Stomach smooth muscle (tissue), 2 donors: Measurements from ENCODE around the gene SNX10.
"Not testable (repeated sequence)": the region's sequence is repeated elsewhere in the genome, so short reads cannot be mapped to it uniquely, and the experiment has no call there.

Experiments used
- H3K27ac ChIP-seq: one replicate; pipeline ENCODE4 v1.7.0; 2013; ENCODE audit warnings: mild to moderate bottlenecking, low read length, inconsistent platforms
- H3K27me3 ChIP-seq, 2 donors: one replicate each; pipeline ENCODE4 v1.7.0; 2013; ENCODE audit warnings: low read length in 2 of 2; ENCODE audit not compliant: insufficient read depth in 2 of 2, control insufficient read depth in 1 of 2
- H3K36me3 ChIP-seq, 2 donors: one replicate each; pipeline ENCODE4 v1.7.0; 2013; ENCODE audit warnings: low read length in 2 of 2; ENCODE audit not compliant: control insufficient read depth in 2 of 2, insufficient read depth in 2 of 2
- H3K4me1 ChIP-seq: one replicate; pipeline ENCODE4 v1.7.0; 2013; ENCODE audit warnings: low read length; ENCODE audit not compliant: control insufficient read depth, insufficient read depth
- H3K4me3 ChIP-seq, 2 donors: one replicate each; pipeline ENCODE4 v1.7.0; 2013; ENCODE audit warnings: low read length in 2 of 2
- H3K9ac ChIP-seq, 2 donors: one replicate each; pipeline ENCODE4 v1.7.0; 2013; ENCODE audit warnings: low read length in 2 of 2, mild to moderate bottlenecking in 1 of 2
- H3K9me3 ChIP-seq, 2 donors: one replicate each; pipeline ENCODE4 v1.7.0; 2013; ENCODE audit warnings: low read length in 2 of 2; ENCODE audit not compliant: control insufficient read depth in 2 of 2
- donor health status: healthy.
- donor health status: Pancreatic carcinoma.

The SNX10 gene

DNA sequence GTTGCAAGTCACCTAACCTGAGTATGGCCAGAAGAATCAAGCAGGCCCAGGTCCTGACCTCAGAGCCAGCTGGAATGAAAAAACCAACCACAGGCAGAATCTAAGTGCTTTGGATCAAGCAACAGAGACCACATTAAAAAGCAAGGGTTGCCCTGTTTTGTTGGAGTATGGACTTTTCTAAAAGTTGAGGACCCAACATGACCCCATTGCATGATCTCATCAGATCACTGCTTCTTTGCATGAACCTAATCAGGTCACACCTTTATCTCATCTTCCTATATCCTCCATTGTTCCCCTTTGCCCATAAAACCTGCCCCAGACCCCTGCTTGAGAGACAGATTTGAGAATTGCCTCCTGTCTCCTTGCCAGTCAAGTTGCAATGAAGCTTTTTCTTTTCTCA is 11.6 kb upstream of the SNX10 start:
- no peaks in the 10 kb centered on the region for H3K9me3 ChIP-seq
- H3K4me1 ChIP-seq: no peaks in the 10 kb centered on the region
- H3K9ac ChIP-seq: no peak overlapping the region
- no peak overlapping the region for H3K4me3 ChIP-seq
- no peaks in the 10 kb centered on the region for H3K36me3 ChIP-seq
- no peak overlapping the region for H3K27ac ChIP-seq
- H3K27me3 ChIP-seq: no peaks in the 10 kb centered on the region

DNA sequence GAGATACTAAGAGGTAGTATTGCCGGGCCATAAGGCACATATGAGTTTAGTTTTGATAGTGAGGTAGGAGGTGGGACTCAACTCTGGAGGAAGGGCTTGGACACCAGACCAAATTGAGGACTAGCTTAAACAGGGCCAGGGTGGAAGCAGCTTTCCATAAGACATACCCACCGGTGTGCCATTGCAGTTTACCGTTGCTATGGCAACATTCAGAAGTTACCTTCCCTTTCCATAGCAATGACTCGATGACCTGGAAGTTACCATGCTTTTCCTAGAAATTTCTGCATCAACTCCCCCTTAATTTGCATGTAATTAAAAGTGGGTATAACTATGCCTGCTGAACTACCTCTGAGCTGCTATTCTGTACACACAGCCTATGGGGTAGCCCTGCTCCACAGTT is 10.9 kb upstream of the SNX10 start:
- Histone ChIP-seq H3K36me3 (no peaks in the 10 kb centered on the region), H3K27me3 (no peaks in the 10 kb centered on the region), H3K9me3 (no peaks in the 10 kb centered on the region), H3K4me1 (no peaks in the 10 kb centered on the region), H3K9ac (no peak overlapping the region), H3K4me3 (no peak overlapping the region), H3K27ac (no peak overlapping the region)

DNA sequence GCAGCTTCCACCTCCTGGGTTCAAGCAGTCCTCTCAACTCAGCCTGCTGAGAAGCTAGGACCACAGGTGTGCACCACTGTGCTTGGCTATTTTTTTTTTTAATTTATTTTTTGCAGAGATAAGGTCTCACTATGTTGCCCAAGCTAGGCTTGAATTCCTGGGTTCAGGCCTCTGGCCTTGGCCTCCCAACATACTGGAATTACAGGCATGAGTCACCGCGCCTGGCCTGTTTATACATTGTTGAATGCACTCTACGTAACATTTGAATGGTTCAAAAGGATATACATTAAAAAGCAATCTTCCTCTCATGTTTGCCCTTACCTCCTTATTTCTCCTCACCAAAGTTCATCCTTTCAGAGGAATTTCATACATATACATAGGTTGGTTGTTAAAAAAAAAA is 7.2 kb upstream of the SNX10 start:
- Histone ChIP-seq H3K4me3 (no peak overlapping the region), H3K9ac (no peak overlapping the region), H3K36me3 (no peaks in the 10 kb centered on the region), H3K9me3 (no peaks in the 10 kb centered on the region), H3K4me1 (no peaks in the 10 kb centered on the region), H3K27ac (no peak overlapping the region), H3K27me3 (no peaks in the 10 kb centered on the region)

DNA sequence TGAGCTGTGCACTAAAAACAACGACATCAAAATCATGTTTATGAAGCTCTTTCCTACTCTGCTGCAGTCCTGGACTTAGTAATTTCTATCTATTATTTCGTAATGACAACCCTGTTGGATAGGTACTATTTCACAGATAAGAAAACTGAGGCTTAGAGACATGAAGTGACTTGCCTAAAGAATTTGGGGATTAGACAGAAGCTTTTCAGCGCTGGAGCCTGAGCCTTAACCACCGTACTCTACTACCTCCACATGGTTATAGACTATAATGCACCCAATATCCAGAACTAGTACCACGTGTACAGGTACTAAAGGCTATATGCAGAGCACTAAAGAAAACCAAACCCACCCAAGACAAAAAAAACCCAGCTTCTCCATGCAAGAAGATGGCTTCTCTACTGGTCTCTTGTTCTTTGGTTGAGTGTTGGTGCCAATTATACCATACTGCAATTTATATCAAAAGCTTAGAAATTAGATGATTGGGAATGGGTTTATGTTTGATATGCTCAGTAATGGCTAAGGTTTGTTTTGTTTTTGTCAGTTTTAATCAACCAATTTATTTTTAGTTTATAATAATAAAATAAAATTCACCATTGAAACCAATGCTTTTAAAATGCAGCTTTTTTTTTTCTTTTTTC is 6.5 kb upstream of the SNX10 start:
- Histone ChIP-seq H3K9ac (no peak overlapping the region), H3K4me1 (no peaks in the 10 kb centered on the region), H3K9me3 (no peaks in the 10 kb centered on the region), H3K36me3 (no peaks in the 10 kb centered on the region), H3K27me3 (no peaks in the 10 kb centered on the region), H3K4me3 (no peak overlapping the region), H3K27ac (no peak overlapping the region)

DNA sequence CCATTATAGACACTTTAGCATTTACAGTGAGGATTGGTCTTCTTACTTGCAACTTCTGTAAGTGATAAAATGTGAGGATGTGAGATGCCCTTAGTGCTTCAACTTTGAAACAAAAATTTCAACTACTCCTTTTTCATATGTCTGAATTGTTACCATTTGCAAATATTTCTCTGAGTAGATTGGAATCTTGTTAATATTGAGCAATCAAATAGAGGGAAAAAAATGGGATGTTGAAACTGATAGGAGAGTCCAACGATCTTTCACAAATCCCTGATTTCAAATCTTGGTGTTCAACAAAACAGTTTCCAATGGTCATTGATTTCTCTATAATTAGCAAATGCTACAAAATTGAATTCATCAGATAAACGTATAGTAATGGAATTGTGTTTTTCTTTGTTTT is 5.5 kb upstream of the SNX10 start:
- Histone ChIP-seq H3K9ac (no peak overlapping the region), H3K4me1 (no peaks in the 10 kb centered on the region), H3K36me3 (no peaks in the 10 kb centered on the region), H3K9me3 (no peaks in the 10 kb centered on the region), H3K27me3 (no peaks in the 10 kb centered on the region), H3K27ac (no peak overlapping the region), H3K4me3 (no peak overlapping the region)

DNA sequence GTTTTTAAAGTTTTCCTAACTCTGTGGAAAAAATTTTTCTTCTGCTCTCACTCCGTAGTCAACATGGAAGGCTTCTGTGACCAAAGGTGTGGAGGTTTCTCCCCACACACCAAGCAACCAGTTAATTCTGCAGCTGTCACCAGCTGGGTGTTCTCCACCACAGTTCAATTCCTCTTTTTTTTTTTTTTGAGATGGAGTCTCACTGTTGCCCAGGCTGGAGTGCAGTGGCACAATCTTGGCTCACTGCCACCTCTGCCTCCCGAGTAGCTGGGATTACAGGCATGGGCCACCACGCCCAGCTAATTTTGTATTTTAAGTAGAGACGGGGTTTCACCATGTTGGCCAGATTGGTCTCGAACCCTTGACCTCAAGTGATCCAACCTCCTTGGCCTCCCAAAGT is 3.5 kb upstream of the SNX10 start:
- H3K4me3 ChIP-seq, H3K4me1 ChIP-seq, H3K9me3 ChIP-seq: not testable (repeated sequence)

DNA sequence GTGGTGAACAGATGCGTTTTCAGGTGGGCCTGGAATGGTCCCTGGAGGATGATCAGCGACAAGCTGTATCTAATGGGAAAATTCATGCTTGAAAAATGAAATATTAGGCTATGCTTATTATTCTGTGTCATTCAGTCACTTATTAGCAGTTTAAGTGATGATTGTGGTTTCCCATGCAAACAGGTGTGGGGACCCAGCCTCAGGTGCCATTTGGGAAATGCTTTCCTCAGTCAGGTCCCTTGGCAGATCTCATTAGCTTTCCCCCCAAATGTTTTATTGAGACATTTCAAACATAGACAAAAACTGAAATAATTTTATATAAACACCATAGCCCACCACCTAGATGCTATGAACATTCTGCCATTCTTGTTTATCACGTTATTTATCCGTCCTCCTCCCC is 411 bp upstream of the SNX10 start:
- no peaks in the 10 kb centered on the region for H3K9me3 ChIP-seq
- no peak overlapping the region for H3K9ac ChIP-seq
- peak overlapping the region in 1 of 2 donors; percentile 67 for H3K4me3 ChIP-seq
- H3K27ac ChIP-seq: no peak overlapping the region
- no peaks in the 10 kb centered on the region for H3K36me3 ChIP-seq
- H3K27me3 ChIP-seq: peaks cover 2 to 6% of the 10 kb centered on the region in 2 donors
- H3K4me1 ChIP-seq: peaks cover 4% of the 10 kb centered on the region

More for the DNA sequence above, 3.5 kb upstream of the SNX10 start:
- not testable (repeated sequence) for H3K9ac ChIP-seq, H3K27ac ChIP-seq, H3K36me3 ChIP-seq, H3K27me3 ChIP-seq

DNA sequence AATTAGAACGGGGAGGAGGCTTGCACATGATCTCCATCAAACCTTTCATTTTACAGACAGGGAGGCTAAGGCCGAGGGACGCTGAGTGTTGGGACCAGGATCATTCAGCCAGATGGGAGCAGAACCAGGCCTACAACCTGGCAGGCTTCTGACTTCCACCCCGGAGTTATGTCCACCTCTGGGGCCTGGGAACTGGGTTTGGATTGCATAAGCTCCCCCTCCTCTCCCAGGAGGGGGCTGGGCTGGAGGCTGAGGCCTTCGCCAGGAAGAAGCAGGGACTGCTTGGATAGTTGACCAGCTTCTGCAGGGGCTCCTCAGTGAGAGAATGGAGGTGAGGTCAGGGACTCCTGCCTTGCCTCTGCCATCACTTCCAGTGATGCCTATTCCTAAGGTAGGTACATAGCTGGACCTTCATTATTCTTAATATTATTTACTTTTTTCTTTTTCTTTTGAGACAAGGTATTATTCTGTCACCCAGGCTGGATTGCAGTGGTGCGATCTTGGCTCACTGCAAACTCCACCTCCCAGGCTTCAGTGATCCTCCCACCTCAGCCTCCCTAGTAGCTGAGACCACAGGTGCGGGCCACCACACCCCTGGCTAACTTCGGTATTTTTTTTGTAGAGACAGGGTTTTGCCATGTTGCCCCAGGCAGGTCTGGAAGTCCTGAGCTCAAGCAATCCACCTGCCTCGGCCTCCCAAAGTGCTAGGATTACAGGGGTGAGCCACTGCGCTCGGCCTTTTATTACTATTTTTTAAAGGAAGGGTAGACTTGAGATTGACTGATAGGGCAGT is 1.3 kb downstream of the SNX10 start:
- Histone ChIP-seq H3K4me1 (peaks cover 4% of the 10 kb centered on the region), H3K27me3 (peaks cover 2 to 6% of the 10 kb centered on the region in 2 donors), H3K27ac (no peak overlapping the region), H3K9me3 (no peaks in the 10 kb centered on the region), H3K36me3 (no peaks in the 10 kb centered on the region), H3K4me3 (no peak overlapping the region), H3K9ac (no peak overlapping the region)

DNA sequence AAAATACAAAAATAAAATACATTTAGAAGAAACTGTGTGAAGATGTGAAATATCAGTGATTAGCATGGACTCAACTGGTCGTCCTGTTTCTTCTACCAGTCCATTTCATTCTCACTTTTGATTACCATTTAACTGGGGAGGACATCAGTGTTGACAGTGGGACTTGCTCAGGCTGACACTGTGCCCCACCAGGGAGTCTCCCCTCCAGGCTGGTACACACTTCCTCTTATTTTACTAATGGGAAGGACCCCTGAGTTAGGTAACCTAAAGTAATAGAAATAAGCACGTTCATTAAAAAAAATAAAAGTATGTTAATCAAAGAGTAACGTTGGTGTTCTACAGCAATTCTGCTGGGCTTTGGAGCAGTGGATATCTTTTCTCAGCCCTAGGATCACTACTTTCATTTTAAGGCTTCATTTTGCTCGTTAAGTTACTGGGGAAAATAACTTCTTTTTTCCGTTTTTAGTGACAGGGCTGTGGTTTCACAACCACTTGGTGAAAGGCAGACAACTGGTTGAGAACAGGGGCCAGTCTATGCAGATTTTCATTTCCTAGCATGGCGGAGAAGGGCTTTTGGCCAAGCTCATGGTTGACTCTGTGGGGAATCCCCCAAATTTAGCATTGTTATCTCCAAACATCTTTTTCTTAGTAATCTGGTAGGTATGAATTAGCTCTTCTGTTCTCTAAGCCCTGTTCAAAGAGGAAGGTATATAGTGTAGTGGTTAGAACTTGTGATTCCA is 2.1 kb downstream of the SNX10 start:
- Histone ChIP-seq H3K4me1 (peaks cover 4% of the 10 kb centered on the region), H3K27ac (no peak overlapping the region), H3K9ac (no peak overlapping the region), H3K9me3 (no peaks in the 10 kb centered on the region), H3K4me3 (no peak overlapping the region), H3K27me3 (peaks cover 2 to 6% of the 10 kb centered on the region in 2 donors), H3K36me3 (no peaks in the 10 kb centered on the region)

DNA sequence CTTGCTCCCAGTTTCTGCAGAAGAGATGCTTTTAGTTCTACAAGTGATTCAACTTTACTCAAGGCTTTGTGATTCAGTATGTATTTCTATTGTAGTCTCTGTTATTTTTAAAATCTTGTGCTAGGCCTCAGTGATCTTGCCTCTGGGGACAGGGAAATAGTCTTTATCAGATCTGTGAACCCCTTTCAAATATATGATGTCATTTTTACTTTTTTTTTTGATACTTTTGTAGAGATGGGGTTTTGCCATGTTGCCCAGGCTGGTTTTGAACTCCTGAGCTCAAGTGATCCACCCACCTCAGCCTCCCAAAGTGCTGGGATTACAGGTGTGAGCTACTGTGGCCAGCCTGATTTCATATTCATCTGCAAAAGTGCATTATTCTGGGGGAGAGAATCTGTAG is 3.4 kb downstream of the SNX10 start:
- peaks cover 4% of the 10 kb centered on the region for H3K4me1 ChIP-seq
- no peaks in the 10 kb centered on the region for H3K36me3 ChIP-seq
- H3K27ac ChIP-seq: no peak overlapping the region
- no peak overlapping the region for H3K9ac ChIP-seq
- H3K9me3 ChIP-seq: no peaks in the 10 kb centered on the region
- H3K4me3 ChIP-seq: no peak overlapping the region
- H3K27me3 ChIP-seq: peaks cover 2 to 6% of the 10 kb centered on the region in 2 donors
